MM.1S (cell line): ENCODE measurements around the gene NUDT22.

Experiments used
- DNase-seq: peaks from one replicate; pipeline ENCODE4 v3.0.0-alpha.2; 2015
- H2AFZ ChIP-seq: fragments of 300-600 bp; sonication (generic); 2 replicates; pipeline ENCODE4 v1.6.0; 2016; ENCODE audit warnings: antibody characterized with exemption, low read length
- H3F3A ChIP-seq: fragments of 300-600 bp; sonication (generic); 2 replicates; pipeline ENCODE4 v1.6.1; 2016; ENCODE audit warnings: mild to moderate bottlenecking, antibody characterized with exemption, low read length, moderate library complexity, mixed read lengths; ENCODE audit not compliant: insufficient read depth
- H3K27ac ChIP-seq: fragments of 300-600 bp; sonication (generic); 2 replicates; pipeline ENCODE4 v1.5.1; 2016; ENCODE audit warnings: mild to moderate bottlenecking, low read length
- H3K27me3 ChIP-seq: fragments of 300-600 bp; sonication (generic); replicated peaks from 2 replicates; pipeline ENCODE4 v1.6.0; 2016; ENCODE audit warnings: low read length; ENCODE audit not compliant: insufficient read depth
- H3K36me3 ChIP-seq: fragments of 300-600 bp; sonication (generic); replicated peaks from 2 replicates; pipeline ENCODE4 v1.6.1; 2016; ENCODE audit warnings: mild to moderate bottlenecking, low read length, mixed read lengths; ENCODE audit not compliant: insufficient read depth
- H3K4me1 ChIP-seq: fragments of 300-600 bp; sonication (generic); 2 replicates; pipeline ENCODE4 v1.6.1; 2016; ENCODE audit warnings: low read length, mixed read lengths
- H3K4me2 ChIP-seq: fragments of 300-600 bp; sonication (generic); 2 replicates; pipeline ENCODE4 v1.6.0; 2016; ENCODE audit warnings: low read depth, low read length
- H3K4me3 ChIP-seq: fragments of 300-600 bp; sonication (generic); 2 replicates; pipeline ENCODE4 v1.5.1; 2016; ENCODE audit warnings: low read length, mixed read lengths
- H3K79me2 ChIP-seq: fragments of 300-600 bp; sonication (generic); 2 replicates; pipeline ENCODE4 v1.6.1; 2016; ENCODE audit warnings: mixed run types, low read length, mixed read lengths
- H3K9ac ChIP-seq: fragments of 300-600 bp; sonication (generic); 2 replicates; pipeline ENCODE4 v1.6.1; 2016; ENCODE audit warnings: low read length, mixed read lengths
- H3K9me2 ChIP-seq: fragments of 300-600 bp; sonication (generic); replicated peaks from 2 replicates; pipeline ENCODE4 v1.6.1; 2016; ENCODE audit warnings: mild to moderate bottlenecking, low read length, mixed read lengths; ENCODE audit not compliant: insufficient read depth
- H3K9me3 ChIP-seq: fragments of 300-600 bp; sonication (generic); replicated peaks from 2 replicates; pipeline ENCODE4 v1.6.1; 2016; ENCODE audit warnings: mild to moderate bottlenecking, low read length, mixed read lengths; ENCODE audit not compliant: insufficient read depth
- H4K20me1 ChIP-seq: fragments of 300-600 bp; sonication (generic); 2 replicates; pipeline ENCODE4 v1.6.1; 2016; ENCODE audit warnings: mild to moderate bottlenecking, low read length, moderate library complexity, mixed read lengths; ENCODE audit not compliant: insufficient read depth
- CTCF ChIP-seq: fragments of 300-600 bp; sonication (generic); IDR thresholded peaks from 2 replicates; pipeline ENCODE4 v1.5.1; 2016; ENCODE audit warnings: antibody characterized with exemption, low read length, mixed read lengths
- EZH2 ChIP-seq: fragments of 300-600 bp; sonication (generic); optimal IDR thresholded peaks from 2 replicates; pipeline ENCODE3; 2017; ENCODE audit warnings: low read depth, mild to moderate bottlenecking, antibody characterized with exemption, low read length, mixed read lengths
- EZH2phosphoT487 ChIP-seq: fragments of 300-600 bp; sonication (generic); IDR thresholded peaks from 2 replicates; pipeline ENCODE4 v1.6.1; 2018; ENCODE audit warnings: antibody characterized with exemption, low read length

Gene NUDT22

GRCh38 chr11:64232182-64232966 is 6.3 kb downstream of the NUDT22 start:
- Histone ChIP-seq H3K9ac (no peak overlapping the region), H3K27ac (no peak overlapping the region)

GRCh38 chr11:64232967-64233315 is 6.9 kb downstream of the NUDT22 start:
- TF ChIP-seq EZH2, result no peak
- TF ChIP-seq EZH2phosphoT487, result no peak
- no peak for TF ChIP-seq CTCF
- Histone ChIP-seq H3K9me2 (no peaks in the 10 kb centered on the region), H4K20me1 (no peaks in the 10 kb centered on the region), H3K36me3 (no peaks in the 10 kb centered on the region), H2AFZ (no peak overlapping the region), H3K9ac (no peak overlapping the region), H3K27ac (no peak overlapping the region), H3F3A (peaks cover 10% of the 10 kb centered on the region), H3K27me3 (no peaks in the 10 kb centered on the region), H3K9me3 (no peaks in the 10 kb centered on the region), H3K4me1 (peaks cover 4% of the 10 kb centered on the region; the same call in 1 of the 2 replicates), H3K4me2 (no peak overlapping the region), H3K4me3 (no peak overlapping the region), H3K79me2 (peaks cover 18% of the 10 kb centered on the region)
- no peak for DNase-seq

More at GRCh38 chr11:64232182-64232966, 6.3 kb downstream of the NUDT22 start:
- Histone ChIP-seq H3K9me2 (no peaks in the 10 kb centered on the region), H3K79me2 (peaks cover 20% of the 10 kb centered on the region), H2AFZ (no peak overlapping the region), H3K27me3 (no peaks in the 10 kb centered on the region), H3K9me3 (no peaks in the 10 kb centered on the region), H3K4me2 (no peak overlapping the region), H4K20me1 (no peaks in the 10 kb centered on the region), H3F3A (peaks cover 10% of the 10 kb centered on the region), H3K36me3 (no peaks in the 10 kb centered on the region), H3K4me3 (no peak overlapping the region), H3K4me1 (peaks cover 6% of the 10 kb centered on the region)
- no peak for DNase-seq
- TF ChIP-seq CTCF, result no peak
- no peak for TF ChIP-seq EZH2phosphoT487
- no peak for TF ChIP-seq EZH2

GRCh38 chr11:64233913-64234586 is 8.0 kb downstream of the NUDT22 start, which contains the start of gene VEGFB:
Gene VEGFB, plus strand, starts transcription at chr11:64234584. Its CDS starts 250 bp downstream, at chr11:64234834.
- Histone ChIP-seq H3K27ac (no peak within 1 kb of the TSS), H3K79me2 (peaks cover 18% of the 10 kb centered on the region), H3K4me1 (peaks cover 7% of the 10 kb centered on the region), H4K20me1 (no peaks in the 10 kb centered on the region), H3K4me2 (peak within 1 kb of the TSS; percentile 90), H2AFZ (peak within 1 kb of the TSS; percentile 69), H3K4me3 (peak within 1 kb of the TSS; percentile 73), H3F3A (peaks cover 16% of the 10 kb centered on the region), H3K27me3 (no peaks in the 10 kb centered on the region), H3K9me2 (no peaks in the 10 kb centered on the region), H3K9me3 (no peaks in the 10 kb centered on the region), H3K36me3 (no peaks in the 10 kb centered on the region), H3K9ac (peak within 1 kb of the TSS; percentile 46; the same call in 1 of the 2 replicates)
- TF ChIP-seq CTCF (no peak), EZH2 (no peak), EZH2phosphoT487 (no peak)
- DNase-seq, result peak; percentile 63
